Smooth muscle cell of trachea (primary cell): ENCODE measurements around the gene PLK4. TPM values are rescaled to one million over a fixed set of nuclear protein-coding genes. Genes with fewer than 3 reads are reported as not detected.

Experiments used
- total RNA-seq: library from RNA; depleted of rRNA; stranded (reverse); fragments of >200 nt; gene quantifications from 2 replicates; pipeline ENCODE4 v1.2.1, GENCODE V29; 2014

PLK4 gene
- 0.66 and 19.2 TPM in 2 replicates for total RNA-seq

GRCh38 chr4:127880763-127881562 lies at the start of gene PLK4:
Gene PLK4, plus strand, starts transcription at chr4:127880893. Its CDS starts 242 bp downstream, at chr4:127881135.

Other genes with a start within 250 kb of the PLK4 start
- 6.3 and 8.9 TPM in 2 replicates for gene INTU, start 247.9 kb upstream of the PLK4 start, total RNA-seq
- not detected in 2 replicates for gene SLC25A31, start 150.5 kb upstream of the PLK4 start, total RNA-seq
- 13.8 and 24.8 TPM in 2 replicates for gene HSPA4L, start 98.6 kb upstream of the PLK4 start, total RNA-seq
- gene MFSD8, start 84.3 kb downstream of the PLK4 start, total RNA-seq: 18.0 and 20.9 TPM in 2 replicates
- gene ABHD18, start 84.5 kb downstream of the PLK4 start, total RNA-seq: 5.5 and 7.6 TPM in 2 replicates
- gene LARP1B, start 180.4 kb downstream of the PLK4 start, total RNA-seq: 16.7 and 19.3 TPM in 2 replicates